K562 (cell line): ENCODE measurements around the gene CXCR2. TPM values are rescaled to one million over a fixed set of nuclear protein-coding genes. Genes with fewer than 3 reads are reported as not detected.

ENCODE experiments used
- ATAC-seq: fragments of 200-7000 bp; cut with Tn5 transposase; 3 replicates; pipeline ENCODE4 v1.9.1; 2020; ENCODE audit warnings: moderate library complexity
- BruUV-seq: library from RNA; stranded (reverse); fragments of 400-500 nt; replicated peaks from 2 replicates; lab custom pipeline; 2021; lab: Mats Ljungman, UMichigan
- CTCF ChIA-PET: fragments of 300-600 bp; formaldehyde crosslinking; extraction: SDS; loops from one replicate; lab custom pipeline; 2021; ENCODE audit warnings: low intra/inter-chr PET ratio; lab: Yijun Ruan, JAX
- POLR2A ChIA-PET: fragments of 300-600, 350-650 bp; sonication (Branson Sonifier 250); formaldehyde crosslinking; extraction: SDS; loops from one replicate; lab custom pipeline; 2021; ENCODE audit warnings: antibody characterized with exemption, inconsistent platforms; lab: Yijun Ruan, JAX
- DNase-seq, 4 experiments: peaks; one replicate each; pipeline versions ENCODE4 v3.0.0 to v3.0.0-alpha.2; 2011 to 2018; ENCODE audit warnings: low spot score in 3 of 4, mixed read lengths in 3 of 4; ENCODE audit errors: extremely low read depth in 1 of 4
- FAIRE-seq: peaks from 2 replicates; lab custom pipeline; 2011; peaks lifted over from hg19 to GRCh38; lab: Jason Lieb, UNC
- H2AFZ ChIP-seq: 2 replicates; pipeline ENCODE4 v1.6.0; 2011; ENCODE audit warnings: low read depth, low read length, control low read depth, inconsistent platforms
- H3K27ac ChIP-seq: fragments of 200-600 bp; 3 replicates; pipeline ENCODE4 v1.8.0; 2011; ENCODE audit warnings: low read depth, mild to moderate bottlenecking, control low read depth, inconsistent platforms, low read length, moderate library complexity, mixed read lengths; ENCODE audit errors: extremely low read depth
- H3K27me3 ChIP-seq, 2 experiments: fragments of 300-600 bp in 1 of 2; 2 replicates in 1 of 2; 3 replicates in 1 of 2; pipeline versions ENCODE4 v1.6.0 to v1.8.0; 2011; ENCODE audit warnings: inconsistent platforms in 2 of 2, low read length in 2 of 2, mild to moderate bottlenecking in 1 of 2, mixed read lengths in 1 of 2, moderate library complexity in 1 of 2; ENCODE audit not compliant: control insufficient read depth in 2 of 2, insufficient read depth in 2 of 2
- H3K36me3 ChIP-seq: fragments of 300-600 bp; 3 replicates; pipeline ENCODE4 v1.8.0; 2011; ENCODE audit warnings: mild to moderate bottlenecking, low read length, inconsistent platforms; ENCODE audit not compliant: control insufficient read depth, insufficient read depth
- H3K4me1 ChIP-seq, 2 experiments: fragments of 200-600 bp in 1 of 2; replicated peaks in 1 of 2; 2 replicates in 1 of 2; 3 replicates in 1 of 2; pipeline versions ENCODE4 v1.5.1 to v1.8.0; 2011; ENCODE audit warnings: inconsistent platforms in 2 of 2, low read length in 2 of 2, mild to moderate bottlenecking in 1 of 2, mixed read lengths in 1 of 2, moderate library complexity in 1 of 2; ENCODE audit not compliant: control insufficient read depth in 2 of 2, insufficient read depth in 2 of 2
- H3K4me2 ChIP-seq: 2 replicates; pipeline ENCODE4 v1.6.1; 2011; ENCODE audit warnings: low read length, control low read depth, inconsistent platforms, mixed read lengths; ENCODE audit not compliant: insufficient read depth
- H3K4me3 ChIP-seq: fragments of 200-600 bp; sonication (generic), shearing (Covaris generic); 2 replicates; pipeline ENCODE4 v1.5.1; 2016; ENCODE audit warnings: control low read depth, inconsistent platforms
- H3K79me2 ChIP-seq: fragments of 200-600 bp; 3 replicates; pipeline ENCODE4 v1.8.0; 2011; ENCODE audit warnings: low read length, inconsistent platforms; ENCODE audit not compliant: control insufficient read depth, insufficient read depth
- H3K9ac ChIP-seq, 2 experiments: 2 replicates each; pipeline versions ENCODE4 v1.6.0 to v1.6.1; 2011; ENCODE audit warnings: low read depth in 2 of 2, low read length in 2 of 2, control low read depth in 1 of 2, inconsistent platforms in 1 of 2, mild to moderate bottlenecking in 1 of 2, mixed read lengths in 1 of 2; ENCODE audit not compliant: insufficient read depth in 1 of 2
- H3K9me1 ChIP-seq: one replicate; pipeline ENCODE4 v1.6.0; 2011; ENCODE audit warnings: inconsistent platforms, mild to moderate bottlenecking, low read length, moderate library complexity; ENCODE audit not compliant: control insufficient read depth, insufficient read depth
- H3K9me3 ChIP-seq: replicated peaks from 2 replicates; pipeline ENCODE4 v1.5.1; 2011; ENCODE audit warnings: low read depth, low read length, inconsistent platforms; ENCODE audit not compliant: control insufficient read depth, insufficient read depth
- H4K20me1 ChIP-seq: replicated peaks from 2 replicates; pipeline ENCODE4 v1.6.1; 2011; ENCODE audit warnings: low read length, inconsistent platforms, mixed read lengths; ENCODE audit not compliant: control insufficient read depth, insufficient read depth
- CGGBP1 ChIP-seq: fragments of 250-450 bp; sonication (Bioruptor Pico); IDR thresholded peaks from 2 replicates; pipeline ENCODE4 v1.9.0; 2021; ENCODE audit warnings: mild to moderate bottlenecking
- MCM2 ChIP-seq: fragments of 450-650 bp; IDR thresholded peaks from 2 replicates; pipeline ENCODE4 v1.6.1; 2017; ENCODE audit warnings: low read depth, mild to moderate bottlenecking
- RERE ChIP-seq: sonication (generic); formaldehyde crosslinking; IDR thresholded peaks from 2 replicates; pipeline ENCODE4 v1.8.0; 2023; ENCODE audit warnings: missing genetic modification reagents, mild to moderate bottlenecking, borderline replicate concordance
- WGBS: fragments of 100-300 bp; shearing (Covaris generic); methylation state at CpG from one replicate; pipeline ENCODE4 v1.1.6; 2016; ENCODE audit warnings: low coverage, mixed read lengths; ENCODE audit not compliant: insufficient coverage; ENCODE audit errors: missing lambda C conversion rate; 5-methylcytosine and 5-hydroxymethylcytosine counted together
- in situ Hi-C: fragments of 300-500 bp; cut with MboI; formaldehyde crosslinking; loops from 4 replicates; pipeline ENCODE4 v1.15.0; 2018; ENCODE audit warnings: inconsistent platforms, mixed read lengths
- intact Hi-C: fragments of 100-400 bp; cut with micrococcal nuclease; formaldehyde crosslinking; loops from 2 replicates; pipeline ENCODE4 v1.14.2; 2022
- polyA plus RNA-seq, 8 experiments: library from polyadenylated mRNA; depleted of rRNA in 4 of 8; stranded (reverse) in 5 of 8; unstranded in 3 of 8; fragments of >200 nt; fragmentation: Nextera tagmentation in 2 of 8; fragmentation: Illumina TruSeq in 1 of 8; extraction: Ambion mirVana in 2 of 8; extraction: Trizol in 1 of 8; gene quantifications; 2 replicates each; pipeline versions ENCODE4 v1.2.1 to v1.2.3, GENCODE V29; 2011 to 2014; ENCODE audit warnings: inconsistent platforms in 1 of 8, missing spikeins in 1 of 8
- total RNA-seq, 7 experiments: library from RNA; depleted of rRNA in 6 of 7; stranded (reverse); fragments of >200 nt in 6 of 7; fragmentation: Illumina TruSeq in 2 of 7; extraction: Trizol in 2 of 7; gene quantifications; 2 replicates each; pipeline versions ENCODE4 v1.2.1 to v1.2.3, GENCODE V29; 2011 to 2021; ENCODE audit warnings: low replicate concordance in 1 of 7

CXCR2 gene
- total and polyA plus RNA-seq, 9 of the 15 experiments (the other 6 are each of a cell fraction or from before 2014, with no cell fraction given) = not detected

- Histone ChIP-seq H3K36me3 (no peaks in the 10 kb centered on the region), H2AFZ (no peak overlapping the region), H3K9ac (no peak overlapping the region), H3K9me3 (no peaks in the 10 kb centered on the region)
- no peak for TF ChIP-seq RERE (CRISPR knock-in tag)
- no peak for TF ChIP-seq MCM2
- TF ChIP-seq CGGBP1 = no peak
- TF ChIP-seq, all 486 proteins: peak for 0
- no TSS peak for BruUV-seq
- ChIA-PET CTCF (no interaction called here), POLR2A (no interaction called here)
- no peaks in the 10 kb centered on the region for H3K79me2 ChIP-seq
- FAIRE-seq (no peak), ATAC-seq (no peak), DNase-seq (no peak)
- H4K20me1 ChIP-seq = no peaks in the 10 kb centered on the region
- H3K27ac ChIP-seq = no peak overlapping the region
- WGBS = 4% methylated on average over 3 of the region's 3 CpGs
- H3K4me2 ChIP-seq = no peak overlapping the region
- H3K9me1 ChIP-seq = no peaks in the 10 kb centered on the region
- no peaks in the 10 kb centered on the region for H3K4me1 ChIP-seq
- in situ Hi-C loops = no loop called here
- intact Hi-C loops = no loop called here
- H3K4me3 ChIP-seq = no peak overlapping the region
- no peaks in the 10 kb centered on the region for H3K27me3 ChIP-seq
These were observed 34.1 kb upstream of the CXCR2 start for GRCh38 chr2:218091746-218092145.
